HG02852 (cell line): Measurements from ENCODE around the gene NR2F2.

Source experiments
- ATAC-seq: cut with Tn5 transposase; IDR thresholded peaks from one replicate; pipeline ENCODE4 v1.9.1; 2021; ENCODE audit warnings: mild to moderate bottlenecking, moderate library complexity; ENCODE audit not compliant: unreplicated experiment

The NR2F2 gene

GRCh38 chr15:96316953-96317629 lies 13.4 kb upstream of the NR2F2 start:
- no peak for ATAC-seq

DNA sequence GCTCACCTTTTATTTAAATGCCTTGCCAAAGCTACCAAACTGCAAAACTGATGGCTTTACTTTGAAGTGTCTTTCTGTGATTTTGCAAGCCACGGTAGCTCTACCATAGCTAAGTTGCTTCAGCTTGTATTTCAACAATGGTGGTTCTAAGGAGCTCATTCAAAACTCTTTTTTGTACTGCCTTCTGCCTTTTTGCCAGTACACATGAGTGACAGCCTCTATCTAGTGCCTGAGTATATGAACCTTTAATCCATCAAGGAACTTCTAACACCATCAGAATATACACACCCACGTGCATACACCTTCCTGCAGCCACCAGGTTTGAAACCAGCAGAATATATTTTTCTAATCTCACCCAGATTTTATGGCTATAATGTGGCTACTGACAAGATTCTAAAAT lies 10.4 kb upstream of the NR2F2 start:
- no peak for ATAC-seq

DNA sequence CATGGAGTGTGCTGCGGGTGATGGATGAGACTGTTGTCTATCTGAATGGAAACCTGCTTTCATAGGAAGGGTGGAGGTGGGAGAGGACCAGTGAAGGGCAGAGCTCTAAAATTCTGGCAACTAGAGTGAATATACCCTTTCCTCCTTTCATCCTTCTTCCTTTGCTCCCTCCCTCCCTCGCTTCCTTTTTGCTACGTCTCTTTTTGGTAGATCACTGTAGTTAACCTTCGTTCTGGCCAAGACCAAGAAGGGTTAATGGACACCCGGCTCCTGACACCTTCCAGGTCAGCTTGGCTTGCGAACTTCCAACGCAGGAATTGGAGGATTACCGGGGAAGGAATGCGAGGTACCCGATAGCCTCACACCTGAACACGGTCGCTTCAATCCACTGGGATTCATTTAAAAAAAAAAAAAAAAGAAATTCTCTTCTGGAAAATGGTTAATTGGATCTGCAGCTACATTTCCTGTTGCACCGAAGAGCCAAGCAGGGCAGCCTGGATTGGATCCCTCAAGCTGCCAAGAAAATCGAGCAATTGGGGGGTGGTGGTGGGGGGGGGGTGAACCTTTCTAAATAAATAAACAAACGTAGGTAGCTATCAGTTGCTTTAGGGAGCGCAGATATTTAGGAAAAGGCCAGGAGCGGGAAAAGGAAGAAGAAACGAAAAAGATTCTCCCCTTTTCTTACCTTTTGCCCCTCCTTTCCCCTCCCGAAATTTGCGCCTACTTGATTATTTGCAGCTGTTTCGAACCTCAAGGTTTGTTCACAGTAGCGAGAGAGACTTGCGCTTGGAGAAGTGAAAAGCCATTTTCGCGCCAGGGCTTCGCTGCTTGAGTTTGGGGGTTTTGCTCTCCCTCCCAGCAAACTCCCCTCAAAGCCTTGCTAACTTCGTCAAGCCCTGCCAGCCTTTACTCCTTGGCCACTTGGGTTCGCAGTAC lies 9.5 kb upstream of the NR2F2 start:
- no peak for ATAC-seq

GRCh38 chr15:96321639-96322535 lies 8.6 kb upstream of the NR2F2 start:
- no peak for ATAC-seq

GRCh38 chr15:96322536-96323318 lies 7.8 kb upstream of the NR2F2 start:
- ATAC-seq, result no peak

- no peak for ATAC-seq
Observed at GRCh38 chr15:96323319-96324145, 7.0 kb upstream of the NR2F2 start.

DNA sequence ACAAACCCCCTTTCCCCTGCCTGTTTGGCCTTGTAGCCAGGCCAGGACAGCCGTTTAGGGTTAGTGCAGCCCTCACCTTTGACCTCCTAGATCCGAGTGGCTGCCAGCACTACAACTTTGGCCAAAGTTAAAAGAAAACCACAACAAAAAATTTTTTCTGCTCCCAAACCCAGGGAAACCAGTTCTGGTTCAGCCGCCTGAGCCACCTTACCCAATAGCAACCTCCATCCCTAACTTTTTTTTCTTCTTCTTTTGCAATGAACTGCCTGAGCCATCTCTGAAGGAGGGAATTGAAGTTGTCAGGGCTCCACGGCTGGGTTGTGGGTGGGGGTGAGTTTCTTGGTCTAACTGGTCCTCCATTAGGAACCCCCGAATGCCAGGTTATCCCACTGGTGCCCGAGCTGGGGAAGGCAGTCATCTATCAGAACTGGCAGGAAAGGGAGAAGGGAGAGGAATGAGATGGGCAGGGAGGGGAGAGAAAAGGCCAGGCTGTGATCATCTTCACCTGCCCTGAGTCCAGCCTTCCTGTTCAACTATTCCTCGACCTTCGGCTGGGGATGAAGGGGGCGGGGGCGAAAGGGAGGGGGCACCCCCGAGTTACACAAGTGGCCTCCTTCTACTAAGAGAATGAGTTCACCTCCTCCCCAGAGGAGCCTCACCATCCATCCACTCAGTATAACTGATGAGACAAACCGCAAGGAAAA lies 6.2 kb upstream of the NR2F2 start:
- ATAC-seq, result no peak

DNA sequence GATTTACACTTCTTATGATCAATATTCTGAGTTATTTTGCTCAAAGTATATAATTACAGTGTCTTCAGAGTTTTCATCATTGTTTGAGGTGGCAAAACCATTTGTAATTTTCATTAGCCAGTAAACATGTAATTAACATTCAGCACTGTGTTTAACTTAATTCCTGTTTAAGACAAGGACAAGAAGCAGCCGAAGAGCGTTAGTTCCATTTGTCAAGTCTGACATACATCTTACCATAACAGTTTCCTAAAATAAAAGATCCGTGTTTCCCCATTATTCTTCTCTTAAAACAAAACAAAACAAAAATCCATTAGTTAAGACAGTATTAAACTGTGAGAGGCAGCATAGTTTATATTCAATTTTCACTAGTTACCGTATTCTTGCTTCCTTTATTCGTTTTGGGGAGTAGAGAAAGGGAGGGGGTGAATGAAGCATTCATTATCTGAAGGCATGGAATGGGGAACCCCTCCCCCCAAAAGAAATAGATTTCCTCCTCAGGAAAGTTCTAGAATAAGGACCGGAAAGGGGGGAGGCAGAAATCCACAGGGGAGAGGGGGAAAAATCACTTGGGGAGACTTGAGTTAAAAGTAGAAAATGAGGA lies 5.5 kb upstream of the NR2F2 start:
- no peak for ATAC-seq

DNA sequence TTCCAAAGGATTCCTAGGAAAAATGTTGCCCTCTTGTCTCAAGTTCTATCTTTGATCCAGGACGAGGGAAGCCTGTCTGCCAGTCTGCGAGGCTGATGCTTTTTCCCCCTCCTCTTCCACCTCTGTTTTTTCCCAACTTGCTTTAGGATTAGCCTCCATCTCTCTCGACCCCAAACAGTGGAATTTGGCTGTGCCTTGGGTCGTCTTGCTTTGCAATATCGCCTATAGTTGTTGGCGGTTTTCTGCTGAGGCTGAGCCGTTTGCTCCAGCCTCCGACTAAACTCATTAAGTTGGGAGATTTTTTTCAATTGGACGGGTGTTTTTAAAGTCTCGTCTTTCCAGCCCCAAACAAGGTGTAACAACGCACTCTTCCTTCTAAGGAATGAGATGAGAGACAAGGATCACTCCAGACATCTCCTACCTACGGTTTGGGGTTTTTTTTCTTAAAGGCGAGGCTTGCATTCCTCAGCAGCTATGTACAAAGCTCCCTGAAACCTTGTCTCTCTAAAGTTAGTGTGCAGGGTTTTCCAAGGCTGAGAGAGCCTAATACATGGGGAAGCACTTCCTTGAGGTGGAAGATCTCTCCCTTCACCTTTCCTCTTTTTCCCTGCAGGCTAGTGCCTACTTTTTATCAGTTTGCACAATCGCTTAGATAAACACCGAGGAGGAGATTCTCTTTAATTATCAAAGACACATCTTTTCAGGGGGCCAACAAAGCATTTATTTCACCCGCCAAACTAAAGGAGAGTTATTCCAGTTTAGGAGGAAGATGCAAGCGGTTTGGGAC lies 4.8 kb upstream of the NR2F2 start:
- no peak for ATAC-seq

DNA sequence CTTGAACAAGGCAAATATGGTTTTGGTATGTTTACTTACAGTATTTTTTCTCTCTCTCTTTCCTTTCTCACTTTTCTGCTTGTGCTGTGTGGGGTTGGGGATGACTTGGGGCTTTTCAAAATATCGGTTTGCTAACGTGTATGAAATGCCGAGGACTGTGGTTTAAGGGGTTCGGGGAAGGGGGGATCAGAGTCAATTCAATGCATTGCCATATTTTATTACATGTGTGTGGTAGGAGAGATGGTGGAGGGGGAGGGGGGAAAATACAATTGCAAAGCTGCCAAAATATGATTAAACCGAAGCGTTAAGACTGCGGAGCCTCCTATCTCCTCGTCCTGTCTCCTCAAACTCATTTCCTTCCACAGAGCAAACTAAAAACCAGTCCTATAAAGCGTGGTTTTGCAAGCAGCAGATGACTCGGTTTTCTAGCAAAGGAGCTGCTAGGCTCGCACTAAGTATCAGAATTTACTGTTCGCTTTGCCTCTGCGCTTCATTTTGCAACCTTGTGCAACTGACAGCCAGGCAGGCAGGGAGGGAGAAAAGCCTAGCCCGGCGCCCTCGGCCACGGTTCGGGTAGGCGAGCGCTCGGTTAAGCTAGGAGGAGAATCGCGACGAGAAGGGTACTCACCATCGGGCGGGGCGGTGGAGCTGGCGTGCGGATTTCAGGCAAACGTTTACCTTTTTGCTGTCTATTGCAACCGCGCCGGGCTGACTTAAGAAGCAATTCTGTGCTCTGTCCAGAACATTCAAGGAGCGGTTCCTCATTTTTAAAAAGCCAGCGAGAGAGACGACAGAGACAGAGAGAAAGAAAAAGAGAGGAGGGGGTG lies 4.0 kb upstream of the NR2F2 start:
- ATAC-seq, result no peak

DNA sequence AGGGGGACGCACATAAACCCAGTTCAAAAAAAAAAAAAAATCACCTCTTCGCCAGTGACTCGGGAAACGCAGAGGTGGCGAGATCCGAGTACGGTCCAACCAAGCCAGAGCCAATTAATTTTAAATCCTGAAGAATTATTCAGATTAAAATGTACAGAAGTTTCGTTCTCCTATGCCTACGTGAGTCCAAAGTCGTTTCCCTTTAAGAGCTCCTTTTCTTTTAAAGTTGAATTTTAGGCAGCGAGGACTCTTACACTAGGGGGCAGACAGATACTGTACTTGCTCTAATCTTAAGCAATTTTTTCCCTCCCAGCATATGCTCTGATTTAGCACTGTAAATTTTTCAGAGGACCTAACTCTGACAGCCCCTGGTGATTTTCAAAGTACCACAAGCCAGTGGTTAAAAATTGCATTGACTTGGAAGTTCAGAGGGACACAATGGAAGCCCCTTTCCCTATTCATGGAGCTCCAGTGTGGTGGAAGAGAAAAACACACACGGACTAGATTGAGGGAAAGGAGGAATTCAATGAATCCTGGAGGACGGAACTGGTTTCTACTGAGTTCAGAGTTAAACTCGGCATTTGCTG lies 3.3 kb upstream of the NR2F2 start:
- peak; percentile 43 for ATAC-seq

DNA sequence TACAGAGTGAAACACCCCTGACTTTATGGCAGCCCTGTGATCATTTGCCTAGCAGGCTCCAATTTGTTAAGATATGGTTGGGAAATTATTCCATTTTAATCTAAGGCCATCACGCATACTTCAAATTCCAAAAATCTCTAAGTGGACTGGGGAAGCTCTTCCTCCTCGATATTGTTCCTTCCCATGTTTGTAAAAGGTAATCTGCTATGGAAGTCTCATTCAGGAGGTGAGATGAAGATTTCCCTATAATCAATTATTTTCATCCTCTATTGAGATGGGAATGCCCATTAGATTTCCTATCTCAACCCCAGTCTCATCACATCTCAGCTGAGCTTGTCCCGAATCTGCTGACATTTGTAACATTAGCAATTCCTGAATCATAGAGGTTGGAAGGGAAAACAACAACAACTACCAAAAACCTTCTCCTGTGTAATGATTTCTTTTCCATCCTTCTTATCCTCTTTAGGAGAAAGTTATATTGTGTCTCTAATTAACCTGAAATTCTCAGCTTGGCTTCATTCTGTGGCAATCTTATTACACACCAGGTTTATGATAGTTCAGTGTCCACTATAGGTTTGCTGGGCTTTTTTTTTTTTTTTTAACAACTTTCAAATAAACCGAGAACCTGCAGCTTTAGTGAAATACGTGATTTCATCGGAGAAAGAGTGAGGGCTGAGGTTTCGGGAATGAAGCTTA lies 2.2 kb upstream of the NR2F2 start:
- no peak for ATAC-seq

GRCh38 chr15:96328877-96329195 lies 1.7 kb upstream of the NR2F2 start:
- ATAC-seq, result no peak

- no peak for ATAC-seq
Observed at GRCh38 chr15:96329403-96329981, 1.0 kb upstream of the NR2F2 start.

GRCh38 chr15:96330064-96330449 lies 443 bp upstream of the NR2F2 start:
- peak; percentile 27 for ATAC-seq
